ENCODE data around the gene SERPINI1.

The SERPINI1 gene

GRCh38 chr3:167735233-167736138 lies at the start of gene SERPINI1:
TSS of gene SERPINI1 (plus strand) at chr3:167735721. CDS start at chr3:167789129, 53,408 bp downstream.
- DNase-seq (ENCODE audit: low read depth, low spot score), result peak; percentile 95

GRCh38 chr3:167691366-167691765 lies 44.2 kb upstream of the SERPINI1 start:
- DNase-seq (ENCODE audit: low read depth, low spot score), result no peak

- no peak for DNase-seq (ENCODE audit: low read depth, low spot score)
Observed at GRCh38 chr3:167694121-167694520, 41.4 kb upstream of the SERPINI1 start.

- no peak for DNase-seq (ENCODE audit: low read depth, low spot score)
Observed at GRCh38 chr3:167700046-167700445, 35.5 kb upstream of the SERPINI1 start.

GRCh38 chr3:167700926-167701325 lies 34.6 kb upstream of the SERPINI1 start:
- DNase-seq (ENCODE audit: low read depth, low spot score), result no peak

GRCh38 chr3:167705840-167706239 lies 29.7 kb upstream of the SERPINI1 start:
- peak; percentile 18 for DNase-seq (ENCODE audit: low read depth, low spot score)

- DNase-seq (ENCODE audit: low read depth, low spot score), result no peak
Observed at GRCh38 chr3:167709690-167710089, 25.8 kb upstream of the SERPINI1 start.

GRCh38 chr3:167710552-167710951 lies 25.0 kb upstream of the SERPINI1 start:
- DNase-seq (ENCODE audit: low read depth, low spot score), result no peak

- DNase-seq (ENCODE audit: low read depth, low spot score), result no peak
Observed at GRCh38 chr3:167711439-167711838, 24.1 kb upstream of the SERPINI1 start.

- no peak for DNase-seq (ENCODE audit: low read depth, low spot score)
Observed at GRCh38 chr3:167712445-167712844, 23.1 kb upstream of the SERPINI1 start.

GRCh38 chr3:167714871-167715270 lies 20.6 kb upstream of the SERPINI1 start:
- no peak for DNase-seq (ENCODE audit: low read depth, low spot score)

GRCh38 chr3:167716920-167717319 lies 18.6 kb upstream of the SERPINI1 start:
- DNase-seq (ENCODE audit: low read depth, low spot score), result no peak

GRCh38 chr3:167718582-167718981 lies 16.9 kb upstream of the SERPINI1 start:
- no peak for DNase-seq (ENCODE audit: low read depth, low spot score)

GRCh38 chr3:167723025-167723512 lies 12.5 kb upstream of the SERPINI1 start:
- DNase-seq (ENCODE audit: low read depth, low spot score), result no peak

GRCh38 chr3:167723872-167724271 lies 11.6 kb upstream of the SERPINI1 start:
- DNase-seq (ENCODE audit: low read depth, low spot score), result no peak

GRCh38 chr3:167728176-167728575 lies 7.3 kb upstream of the SERPINI1 start:
- DNase-seq (ENCODE audit: low read depth, low spot score), result peak; percentile 58

- DNase-seq (ENCODE audit: low read depth, low spot score), result no peak
Observed at GRCh38 chr3:167728632-167729323, 6.7 kb upstream of the SERPINI1 start.

- no peak for DNase-seq (ENCODE audit: low read depth, low spot score)
Observed at GRCh38 chr3:167729591-167729990, 5.9 kb upstream of the SERPINI1 start.

- DNase-seq (ENCODE audit: low read depth, low spot score), result no peak
Observed at GRCh38 chr3:167731393-167731792, 4.1 kb upstream of the SERPINI1 start.

- DNase-seq (ENCODE audit: low read depth, low spot score), result no peak
Observed at GRCh38 chr3:167732313-167733065, 3.0 kb upstream of the SERPINI1 start.

- DNase-seq (ENCODE audit: low read depth, low spot score), result no peak
Observed at GRCh38 chr3:167733961-167734497, 1.5 kb upstream of the SERPINI1 start.

Measured in astrocyte of the hippocampus (primary cell).